NCI-H1092 treated with DMSO at 0.1 percent for 48 hours (cell line): ENCODE data around the gene EMP3.
"Not testable (repeated sequence)": the region's sequence is repeated elsewhere in the genome, so short reads cannot be mapped to it uniquely, and the experiment has no call there.

Experiments
- DNase-seq: peaks from one replicate; lab custom pipeline; 2025; lab: John Stamatoyannopoulos, UW

EMP3 gene

DNA sequence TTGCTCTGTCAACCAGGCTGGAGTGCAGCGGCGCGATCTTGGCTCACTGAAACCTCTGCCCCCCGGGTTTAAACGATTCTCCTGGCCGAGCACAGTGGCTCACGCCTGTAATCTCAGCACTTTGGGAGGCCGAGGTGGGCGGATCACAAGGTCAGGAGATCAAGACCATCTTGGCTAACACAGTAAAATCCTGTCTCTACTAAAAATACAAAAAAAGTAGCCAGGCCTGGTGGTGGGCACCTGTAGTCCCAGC lies 7.7 kb upstream of the EMP3 start:
- DNase-seq, result not testable (repeated sequence)

DNA sequence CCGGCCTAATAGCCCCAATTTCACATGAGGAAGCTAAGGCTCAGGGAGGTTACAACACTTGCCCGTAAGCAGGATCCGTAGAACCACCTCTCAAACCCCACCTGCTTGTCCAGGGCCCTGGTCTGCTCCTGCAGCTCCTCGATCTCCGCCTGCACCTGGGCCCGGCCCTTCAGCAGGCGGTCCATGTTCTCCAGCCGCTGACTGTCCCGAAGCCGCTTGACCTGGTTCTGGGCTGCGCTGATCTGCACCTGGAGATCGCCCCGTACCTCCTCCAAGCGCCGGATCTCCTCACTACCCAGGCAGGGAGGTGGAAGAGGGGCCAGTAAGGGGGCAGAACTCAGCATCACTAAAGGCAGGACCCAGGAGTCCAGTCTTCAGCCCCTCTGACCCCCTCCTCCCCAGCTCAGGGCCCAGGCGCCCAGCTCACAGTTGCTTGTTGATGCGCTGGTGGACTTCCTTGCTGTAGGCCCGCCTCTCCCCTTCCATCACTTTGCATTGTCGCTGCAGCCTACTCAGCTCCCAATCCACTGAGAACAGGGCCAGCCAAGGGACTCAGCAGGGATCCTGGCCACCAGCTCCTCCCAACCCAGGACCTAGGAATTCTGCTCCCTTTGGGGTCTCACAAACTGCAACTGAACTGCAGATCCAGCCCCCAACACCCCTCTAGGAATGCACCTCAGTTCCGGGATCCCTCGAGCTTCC lies 6.9 kb upstream of the EMP3 start:
- DNase-seq, result no peak

DNA sequence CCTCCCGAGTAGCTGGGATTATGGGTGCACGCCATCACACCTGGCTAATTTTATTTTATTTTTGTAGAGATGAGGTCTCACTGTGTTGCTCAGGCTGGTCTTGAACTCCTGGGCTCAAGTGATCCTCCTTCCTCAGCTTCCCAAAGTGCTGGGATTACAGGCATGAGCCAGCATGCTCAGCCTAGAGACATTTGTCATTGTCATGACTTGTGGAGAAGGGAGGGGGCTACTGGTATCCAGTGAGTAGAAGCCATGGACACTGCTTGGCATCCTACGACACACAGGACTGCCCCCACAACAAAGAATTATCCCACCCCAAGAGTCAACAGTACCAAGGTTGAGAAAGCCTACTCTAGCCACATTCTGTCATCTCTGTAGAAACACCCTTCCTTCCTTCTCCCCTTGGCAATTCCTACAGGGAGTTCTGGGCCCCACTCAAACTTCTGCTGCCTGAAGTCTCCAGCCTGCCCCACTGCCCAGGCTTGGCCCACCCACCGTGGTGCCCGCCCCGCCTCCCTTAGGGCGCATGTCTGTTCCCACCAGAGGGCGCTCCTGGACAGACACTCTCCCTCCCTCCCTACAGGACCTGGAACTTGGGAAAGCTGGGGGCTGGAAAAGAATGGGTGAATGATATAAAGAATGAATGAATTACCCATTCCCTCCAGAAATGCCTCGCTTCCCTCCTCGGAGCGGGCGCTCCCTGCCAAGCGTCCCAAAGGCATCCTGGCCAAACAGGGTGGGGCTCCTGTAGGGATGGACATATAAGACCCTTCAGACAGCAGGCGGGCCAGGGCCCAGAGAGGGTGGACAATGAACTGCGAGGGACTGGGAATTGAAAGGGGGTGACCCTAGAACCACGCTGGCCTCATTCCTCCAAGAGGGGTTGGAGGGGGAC lies 5.5 kb upstream of the EMP3 start:
- peak; percentile 32 for DNase-seq

DNA sequence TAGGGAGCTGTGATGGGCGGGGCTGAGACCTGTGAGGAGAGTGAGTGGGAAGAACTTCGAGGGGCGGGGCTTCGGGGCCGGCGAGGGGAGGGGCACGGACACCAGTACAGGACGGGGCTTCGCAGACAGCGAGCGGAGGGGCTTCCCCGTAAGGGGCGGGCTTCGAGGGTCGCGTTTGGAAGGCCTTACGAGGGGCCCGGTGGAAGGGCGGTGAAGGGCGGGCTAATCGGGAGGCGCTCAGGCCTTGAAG lies 4.1 kb upstream of the EMP3 start:
- DNase-seq, result peak; percentile 86

DNA sequence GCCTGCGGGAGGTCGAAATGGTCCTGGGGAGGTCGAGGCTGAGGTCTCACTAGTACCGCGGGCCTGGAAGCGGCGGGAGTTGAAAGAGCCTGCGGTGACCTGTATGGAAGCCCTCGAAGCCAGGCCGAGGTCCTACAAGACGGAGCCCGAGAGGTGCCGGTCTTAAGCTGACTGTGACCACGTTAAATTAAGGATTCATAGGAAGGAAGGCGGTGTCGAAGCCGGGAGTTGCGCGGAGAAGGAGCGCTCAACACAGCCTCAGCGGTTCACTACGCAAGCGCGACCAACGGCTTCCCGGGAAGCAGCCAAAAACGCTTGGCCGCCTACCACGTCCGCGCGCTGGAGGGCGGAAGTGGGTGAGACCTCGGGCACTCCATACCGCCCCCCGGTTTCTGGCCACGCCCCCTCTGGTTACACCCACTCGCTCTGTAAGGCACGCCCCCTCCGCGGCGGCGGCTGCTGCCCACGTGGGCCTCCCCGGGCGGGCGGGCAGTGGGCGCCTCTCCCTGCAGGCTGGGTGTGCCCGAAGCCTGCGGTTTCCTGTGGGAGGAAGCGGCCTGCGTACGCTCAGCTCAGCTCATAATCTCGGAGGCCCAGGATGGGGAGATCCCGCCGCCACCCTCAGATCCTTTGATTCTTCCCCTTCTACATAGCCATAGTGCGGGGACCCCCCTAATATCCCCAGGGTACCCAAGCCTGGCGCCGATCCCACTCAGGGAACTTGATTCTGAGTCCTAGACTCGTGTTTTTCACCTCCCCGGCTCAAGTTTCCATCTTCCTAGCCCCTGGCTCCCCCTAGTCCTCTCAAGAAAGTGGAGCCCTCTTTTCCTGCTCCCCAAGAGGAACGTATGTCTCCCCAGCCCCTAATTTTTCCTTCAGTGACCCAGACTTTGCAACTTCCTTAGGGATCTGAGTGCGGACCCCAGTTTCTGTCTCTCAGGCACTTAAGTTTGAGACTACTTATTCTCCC lies 3.4 kb upstream of the EMP3 start:
- peak; percentile 90 for DNase-seq

DNA sequence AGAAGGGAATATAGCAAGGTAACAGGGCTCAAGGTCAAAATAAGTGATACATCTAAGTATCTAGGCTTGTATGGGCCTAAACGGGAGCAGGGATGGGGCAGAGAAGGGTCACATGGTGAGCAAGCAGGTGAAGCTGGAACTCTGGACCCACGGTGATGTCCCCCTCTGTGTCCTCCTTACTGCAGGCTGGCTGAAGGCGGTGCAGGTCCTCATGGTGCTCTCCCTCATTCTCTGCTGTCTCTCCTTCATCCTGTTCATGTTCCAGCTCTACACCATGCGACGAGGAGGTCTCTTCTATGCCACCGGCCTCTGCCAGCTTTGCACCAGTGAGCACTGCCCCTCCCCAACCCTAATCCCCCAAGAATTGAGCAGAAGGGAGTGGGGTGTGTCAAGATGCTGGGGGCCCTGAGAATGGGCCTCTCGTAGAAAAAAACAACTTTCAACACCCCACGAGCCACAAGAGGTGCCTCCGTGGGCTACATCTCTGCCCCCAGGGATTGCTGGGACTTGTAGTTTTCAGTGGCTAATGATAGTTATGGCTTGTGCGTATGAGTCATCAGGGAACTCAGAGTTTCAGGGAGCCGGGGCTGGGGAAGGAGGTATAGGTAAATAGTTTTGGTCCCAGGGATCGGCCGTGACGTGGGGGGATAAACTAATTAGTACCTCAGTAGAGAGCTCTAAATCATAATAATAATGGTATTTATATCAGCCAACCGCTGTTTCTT lies 4.0 kb downstream of the EMP3 start:
- no peak for DNase-seq

DNA sequence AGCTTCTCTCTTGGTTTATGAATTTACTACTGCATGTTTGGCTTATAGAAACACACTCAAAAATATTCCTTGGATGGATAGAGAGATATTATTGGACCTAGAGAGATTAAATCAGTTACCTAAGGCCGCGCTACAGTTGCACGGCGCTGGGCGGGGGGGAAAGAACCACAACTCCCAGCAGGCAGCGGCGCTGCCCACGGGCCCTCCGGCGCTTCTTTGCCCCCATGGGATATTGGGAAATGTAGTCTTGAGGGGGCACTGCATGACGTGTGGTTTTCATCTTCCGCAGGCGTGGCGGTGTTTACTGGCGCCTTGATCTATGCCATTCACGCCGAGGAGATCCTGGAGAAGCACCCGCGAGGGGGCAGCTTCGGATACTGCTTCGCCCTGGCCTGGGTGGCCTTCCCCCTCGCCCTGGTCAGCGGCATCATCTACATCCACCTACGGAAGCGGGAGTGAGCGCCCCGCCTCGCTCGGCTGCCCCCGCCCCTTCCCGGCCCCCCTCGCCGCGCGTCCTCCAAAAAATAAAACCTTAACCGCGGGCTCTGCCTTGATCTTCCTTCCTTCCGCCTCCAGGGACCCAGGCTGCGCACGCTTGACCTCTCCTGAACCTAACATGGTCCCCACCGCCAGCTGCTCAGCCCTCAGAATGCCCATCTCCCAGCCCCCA lies 4.8 kb downstream of the EMP3 start:
- peak; percentile 85 for DNase-seq

DNA sequence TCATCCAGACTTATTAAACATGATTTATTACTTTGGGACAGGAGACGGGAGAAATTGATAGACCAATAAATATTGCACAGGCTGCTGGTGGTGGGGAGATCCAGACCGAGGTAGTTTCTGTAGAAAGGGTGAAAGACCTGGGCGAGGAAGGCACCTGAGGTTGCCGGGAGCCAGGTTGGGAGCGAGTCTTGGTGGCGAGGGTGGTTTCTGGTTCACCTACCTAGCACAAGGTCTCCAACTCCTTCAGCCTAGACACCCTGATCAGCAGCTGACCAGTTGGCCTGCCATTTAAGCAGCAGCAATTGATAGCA lies 7.0 kb downstream of the EMP3 start:
- no peak for DNase-seq

DNA sequence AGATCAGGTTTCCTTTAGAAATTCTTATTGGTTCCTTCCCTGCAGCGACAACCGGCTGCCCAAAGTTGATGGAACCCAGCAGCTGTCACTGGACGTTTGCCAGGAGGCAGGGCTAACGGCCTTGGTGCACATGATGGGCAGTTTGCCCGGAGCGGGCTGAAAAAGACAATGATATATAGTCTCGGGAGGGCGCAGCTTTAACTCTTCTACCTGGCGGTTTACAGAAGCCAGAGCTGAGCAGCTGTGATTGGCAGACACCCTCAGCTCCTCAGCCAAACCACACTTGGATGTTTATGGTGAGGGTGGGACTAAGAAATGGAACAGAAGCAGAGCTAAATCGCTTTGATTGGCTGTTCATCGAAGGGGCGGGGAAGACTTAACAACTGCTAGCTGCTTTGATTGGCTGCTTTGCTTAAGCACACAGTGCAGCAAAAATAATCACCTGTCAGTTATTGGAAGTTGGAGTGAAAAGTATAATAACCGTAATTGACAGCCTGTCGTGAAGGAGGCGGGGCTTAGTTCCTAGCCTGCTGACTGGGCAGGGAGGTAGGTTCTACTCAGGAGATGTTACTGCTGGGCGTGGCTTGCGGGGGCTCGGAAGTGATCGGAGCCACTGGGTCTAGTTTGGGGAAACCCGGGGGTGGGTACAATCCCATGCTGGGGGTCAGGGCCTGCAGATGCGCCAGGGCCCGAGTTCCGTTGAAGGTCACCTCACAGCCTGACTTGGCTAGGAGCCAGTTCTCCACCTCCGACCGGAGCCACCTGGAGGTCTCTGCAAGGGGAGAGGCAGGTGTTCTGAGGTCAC lies 7.5 kb downstream of the EMP3 start:
- peak; percentile 98 for DNase-seq

DNA sequence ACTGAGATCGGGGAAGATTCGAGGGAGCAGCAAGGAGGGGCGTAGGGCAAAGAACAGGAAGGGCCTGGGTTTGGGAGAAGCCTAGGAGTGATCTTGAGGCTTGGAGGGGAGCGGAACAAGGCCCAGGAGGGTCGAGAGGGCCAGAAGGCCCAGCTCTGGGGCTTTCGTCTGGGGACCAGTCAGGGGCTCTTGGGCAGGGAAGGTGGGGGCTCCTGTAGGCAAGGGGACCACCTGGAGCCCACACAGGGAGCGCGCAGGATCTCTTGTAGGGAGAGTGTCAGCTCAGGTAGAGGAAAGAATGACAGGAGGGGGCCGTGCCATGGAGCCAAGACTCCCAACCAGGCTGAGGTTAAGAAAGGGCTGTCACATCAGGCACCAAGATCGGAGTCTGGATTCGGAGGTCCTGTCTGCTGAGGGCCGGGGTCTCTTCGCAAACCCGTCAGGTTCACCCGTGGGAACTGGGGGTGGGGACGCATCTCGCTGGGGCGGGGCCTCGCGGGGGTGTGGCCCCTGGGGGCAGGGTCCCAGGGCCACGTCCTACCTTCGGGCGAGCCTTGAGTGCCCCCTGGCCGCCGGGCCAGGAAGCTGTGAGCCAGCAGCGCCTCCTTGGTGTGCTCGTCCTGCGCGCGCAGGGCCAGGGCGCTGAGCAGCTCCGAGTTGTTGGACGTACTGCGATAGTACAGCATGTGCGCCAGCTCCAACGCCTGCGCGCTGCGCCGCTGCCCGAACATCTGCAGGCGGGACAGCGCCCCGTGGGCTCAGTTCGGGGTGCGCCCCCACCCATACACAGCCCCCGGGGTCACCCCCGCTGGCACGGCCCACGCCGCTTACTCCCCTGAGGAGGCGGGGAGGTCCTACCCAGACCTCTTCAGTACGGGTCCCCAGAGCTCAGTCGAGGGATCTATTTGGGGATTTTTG lies 8.4 kb downstream of the EMP3 start:
- peak; percentile 60 for DNase-seq

DNA sequence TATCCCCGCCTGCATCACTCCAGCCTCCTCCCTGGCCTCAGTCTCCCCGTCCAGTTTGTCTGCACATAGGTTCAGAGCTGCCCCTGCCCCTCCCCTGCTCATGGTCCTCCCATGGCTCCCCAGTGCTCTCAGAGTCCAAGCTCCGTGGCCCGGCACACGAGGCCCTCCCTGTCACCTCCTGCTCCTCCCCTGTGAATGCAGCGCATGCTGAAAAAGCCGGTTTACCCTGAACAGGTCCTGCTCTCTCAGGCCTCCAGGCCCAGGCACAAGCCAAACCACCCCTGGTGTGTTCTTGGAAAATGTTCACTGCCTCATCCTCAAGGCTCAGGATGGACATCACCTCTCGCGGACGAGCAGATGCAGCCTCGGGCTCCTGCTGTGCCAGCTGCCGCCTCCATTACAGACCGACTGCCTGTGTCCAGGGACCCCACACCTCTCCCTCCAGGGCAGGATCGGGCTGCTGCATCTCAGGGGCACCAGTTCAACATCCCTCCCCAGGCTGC lies 13.0 kb downstream of the EMP3 start:
- no peak for DNase-seq

DNA sequence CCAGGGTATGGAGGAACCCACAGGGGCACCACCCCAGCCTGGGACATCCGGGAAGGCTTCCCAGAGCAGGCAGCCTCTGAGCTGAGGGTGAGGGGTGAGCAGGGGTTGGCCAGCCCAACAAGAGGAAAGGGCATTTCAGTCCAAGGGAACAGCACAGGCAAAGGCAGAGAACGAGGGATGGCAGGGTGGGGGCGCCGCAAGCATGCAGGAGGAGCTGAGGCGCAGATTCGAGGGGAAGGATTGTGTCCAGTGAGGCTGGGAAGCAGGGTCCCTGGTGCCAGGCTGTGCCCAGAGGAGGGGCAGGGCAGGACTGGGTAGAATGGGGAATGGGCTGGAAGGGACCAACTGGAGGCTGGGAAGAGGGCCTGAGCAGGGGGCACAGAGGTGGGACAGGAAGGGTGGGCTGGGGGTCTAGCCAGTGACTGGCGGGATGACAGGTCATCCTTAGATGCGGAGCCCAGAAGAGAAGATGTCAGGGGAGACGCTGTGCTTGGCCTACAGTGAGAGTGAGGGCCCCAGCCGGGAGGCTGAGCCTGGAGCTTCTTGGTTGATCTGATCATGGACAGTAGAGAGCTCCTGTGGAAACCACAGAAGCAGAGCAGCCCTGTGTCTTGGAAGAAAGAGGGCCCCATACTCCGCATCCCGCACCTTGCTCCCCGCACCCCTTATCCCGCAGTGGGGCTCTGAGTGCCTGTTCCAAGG lies 13.6 kb downstream of the EMP3 start:
- no peak for DNase-seq

DNA sequence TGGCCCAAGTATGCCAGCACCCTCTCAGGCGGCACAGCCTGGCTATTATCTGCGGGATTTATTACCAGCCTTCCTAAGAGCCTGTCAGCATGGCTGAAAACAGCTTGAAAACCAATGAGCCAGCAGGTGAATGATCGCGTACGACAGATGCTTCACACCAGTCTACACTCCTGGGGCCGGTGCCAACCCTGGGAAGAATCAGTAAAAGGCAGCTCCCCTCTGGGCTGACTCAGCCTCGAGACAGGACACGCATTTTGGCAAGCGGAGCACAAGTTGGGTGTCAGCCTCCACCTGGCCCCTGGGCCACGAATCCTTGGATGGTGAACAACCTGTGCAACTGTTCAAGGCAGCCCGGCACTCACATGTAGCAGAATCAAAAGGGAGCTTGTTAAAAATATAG lies 15.6 kb downstream of the EMP3 start:
- DNase-seq, result peak; percentile 82

DNA sequence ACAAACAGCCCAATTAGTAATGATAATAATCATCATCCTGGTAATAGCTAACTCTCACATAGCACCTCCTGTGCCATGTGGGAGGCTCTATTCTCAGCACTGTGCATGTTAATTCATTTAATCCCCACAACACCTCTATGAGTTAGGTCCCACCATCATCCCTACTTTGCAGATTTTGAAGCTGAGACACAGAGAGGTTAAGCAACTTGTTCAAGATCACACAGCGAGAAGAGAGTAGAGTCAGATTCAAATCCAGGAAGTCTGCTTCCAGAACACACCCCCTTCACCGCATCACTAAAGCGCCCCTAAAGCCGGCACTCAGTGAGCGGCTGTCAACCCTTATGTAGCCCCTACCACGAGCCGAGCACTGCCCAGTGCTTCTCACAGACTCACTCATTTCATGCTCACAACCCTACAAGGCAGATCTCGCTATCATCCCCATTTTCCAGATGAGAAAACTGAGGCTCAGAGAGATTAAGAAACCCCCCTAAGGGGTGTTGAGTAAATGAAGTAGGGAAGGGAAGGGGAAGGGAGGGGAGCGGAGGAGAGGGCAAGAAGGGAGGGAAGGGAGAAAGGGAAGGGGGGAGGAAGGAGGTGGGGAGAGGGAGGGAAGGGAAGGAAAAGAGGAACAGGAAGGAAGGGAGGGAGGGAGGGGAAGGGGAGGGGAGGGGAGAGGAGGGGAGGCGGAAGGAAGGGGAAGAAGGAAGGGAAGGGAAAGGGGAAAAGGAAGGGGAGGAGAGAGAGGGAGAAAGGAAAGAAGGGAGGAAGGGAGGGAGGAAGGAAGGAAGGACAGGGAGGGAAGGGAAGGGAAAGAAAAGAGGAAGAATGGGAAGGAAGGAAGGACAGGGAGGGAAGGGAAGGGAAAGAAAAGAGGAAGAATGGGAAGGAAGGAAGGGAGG lies 16.4 kb downstream of the EMP3 start:
- DNase-seq, result no peak

DNA sequence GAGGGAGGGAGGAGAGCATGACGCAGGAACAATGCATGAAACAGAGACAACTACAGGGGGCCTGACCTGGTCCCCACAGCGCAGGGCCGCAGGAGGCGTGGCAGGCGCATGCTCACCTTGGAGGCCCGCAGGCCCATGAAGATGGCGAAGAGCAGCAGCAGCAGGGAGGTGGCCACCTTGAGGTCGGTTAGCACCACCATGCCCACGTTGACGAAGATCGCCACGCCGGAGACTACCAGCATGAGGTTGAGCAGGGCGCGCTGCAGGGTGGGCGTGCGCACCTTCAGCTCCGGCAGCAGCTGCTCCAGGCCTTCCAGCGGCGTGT lies 17.0 kb downstream of the EMP3 start:
- DNase-seq, result no peak

DNA sequence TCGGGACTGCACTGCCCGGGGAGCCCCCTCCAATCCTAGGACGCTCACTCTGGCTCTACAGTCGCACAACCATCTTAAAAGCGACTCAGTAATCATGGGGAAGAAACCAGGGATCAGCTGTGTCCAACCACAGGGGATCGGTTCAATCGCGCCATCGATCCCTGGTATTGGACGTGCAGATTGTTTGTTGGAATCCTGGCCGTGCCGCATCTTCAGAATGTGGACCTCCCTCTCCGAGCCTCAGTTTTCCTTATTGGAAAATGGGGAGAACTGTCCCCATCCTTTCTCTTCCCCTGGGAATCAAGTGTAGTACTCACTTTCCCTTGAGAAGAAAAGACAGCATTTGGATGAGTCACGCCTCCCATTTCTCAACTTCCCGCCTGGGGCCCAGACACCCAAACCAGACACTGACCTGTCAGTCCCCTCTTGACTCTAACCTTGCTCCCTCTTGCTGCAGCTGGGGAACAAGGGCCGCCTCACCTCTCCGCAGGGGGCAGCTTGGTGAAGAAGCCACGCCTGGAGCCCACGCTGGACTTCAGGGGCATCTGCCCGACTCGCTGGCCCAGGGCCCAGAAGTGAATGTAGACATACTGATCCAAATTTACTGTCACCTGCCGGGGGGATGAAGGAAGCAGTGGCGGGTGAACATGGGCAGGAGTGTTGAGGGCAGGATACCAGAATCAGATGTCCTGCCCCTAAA lies 17.6 kb downstream of the EMP3 start:
- no peak for DNase-seq

DNA sequence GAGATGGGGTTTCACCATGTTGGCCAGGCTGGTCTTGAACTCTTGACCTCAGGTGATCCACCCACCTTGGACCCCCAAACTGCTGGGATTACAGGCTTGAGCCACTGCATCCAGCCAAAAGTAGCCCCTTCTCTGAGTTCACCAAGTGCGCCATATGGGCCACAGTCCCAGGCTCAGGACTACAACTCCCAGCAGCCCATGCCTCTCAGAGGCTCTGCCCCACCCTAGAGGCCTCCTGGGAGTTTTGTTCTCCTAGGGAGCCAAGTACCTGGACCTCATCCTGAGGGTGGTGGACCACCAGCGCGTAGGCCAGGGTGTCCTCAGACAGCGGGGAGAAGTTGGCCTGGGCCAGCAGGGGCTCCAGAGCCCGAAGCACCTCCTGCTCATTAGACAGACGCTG lies 19.5 kb downstream of the EMP3 start:
- DNase-seq, result no peak

DNA sequence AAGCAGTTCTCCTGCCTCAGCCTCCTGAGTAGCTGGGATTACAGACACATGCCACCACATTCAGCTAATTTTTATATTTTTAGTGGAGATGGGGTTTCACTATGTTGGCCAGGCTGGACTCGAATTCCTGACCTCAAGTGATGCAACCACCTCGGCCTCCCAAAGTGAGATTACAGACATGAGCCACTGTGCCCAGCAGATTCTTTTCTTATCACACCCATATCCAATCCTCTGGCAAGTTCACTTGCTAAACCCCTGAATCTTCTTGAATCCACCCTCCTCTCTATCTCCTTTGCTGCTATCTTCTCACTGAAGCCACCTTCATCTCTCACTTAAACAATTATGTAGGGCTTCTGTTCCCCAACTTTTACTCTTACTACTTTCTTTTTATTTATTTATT lies 20.8 kb downstream of the EMP3 start:
- no peak for DNase-seq
